ENCODE data around the gene GHSR.

DNA sequence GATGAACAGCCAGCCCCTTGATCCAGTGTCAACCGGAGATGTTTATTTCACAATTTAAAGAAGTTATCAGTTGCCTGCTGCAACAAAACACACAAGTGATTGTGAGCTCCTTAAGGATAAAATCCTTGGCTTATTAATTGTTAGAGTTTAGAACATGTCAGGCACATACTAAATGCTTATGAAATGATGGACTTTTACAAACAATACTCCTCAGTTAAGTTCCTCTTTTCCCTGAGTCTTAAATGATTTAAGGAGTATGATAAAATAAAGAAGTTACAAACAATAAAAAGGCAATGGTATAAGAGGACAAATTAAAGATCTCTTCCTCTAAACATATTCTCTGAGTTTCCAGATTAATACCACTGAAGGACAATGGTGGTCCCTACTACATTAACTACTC lies 5.7 kb downstream of the GHSR start:
- TF ChIP-seq, protein P1, sequence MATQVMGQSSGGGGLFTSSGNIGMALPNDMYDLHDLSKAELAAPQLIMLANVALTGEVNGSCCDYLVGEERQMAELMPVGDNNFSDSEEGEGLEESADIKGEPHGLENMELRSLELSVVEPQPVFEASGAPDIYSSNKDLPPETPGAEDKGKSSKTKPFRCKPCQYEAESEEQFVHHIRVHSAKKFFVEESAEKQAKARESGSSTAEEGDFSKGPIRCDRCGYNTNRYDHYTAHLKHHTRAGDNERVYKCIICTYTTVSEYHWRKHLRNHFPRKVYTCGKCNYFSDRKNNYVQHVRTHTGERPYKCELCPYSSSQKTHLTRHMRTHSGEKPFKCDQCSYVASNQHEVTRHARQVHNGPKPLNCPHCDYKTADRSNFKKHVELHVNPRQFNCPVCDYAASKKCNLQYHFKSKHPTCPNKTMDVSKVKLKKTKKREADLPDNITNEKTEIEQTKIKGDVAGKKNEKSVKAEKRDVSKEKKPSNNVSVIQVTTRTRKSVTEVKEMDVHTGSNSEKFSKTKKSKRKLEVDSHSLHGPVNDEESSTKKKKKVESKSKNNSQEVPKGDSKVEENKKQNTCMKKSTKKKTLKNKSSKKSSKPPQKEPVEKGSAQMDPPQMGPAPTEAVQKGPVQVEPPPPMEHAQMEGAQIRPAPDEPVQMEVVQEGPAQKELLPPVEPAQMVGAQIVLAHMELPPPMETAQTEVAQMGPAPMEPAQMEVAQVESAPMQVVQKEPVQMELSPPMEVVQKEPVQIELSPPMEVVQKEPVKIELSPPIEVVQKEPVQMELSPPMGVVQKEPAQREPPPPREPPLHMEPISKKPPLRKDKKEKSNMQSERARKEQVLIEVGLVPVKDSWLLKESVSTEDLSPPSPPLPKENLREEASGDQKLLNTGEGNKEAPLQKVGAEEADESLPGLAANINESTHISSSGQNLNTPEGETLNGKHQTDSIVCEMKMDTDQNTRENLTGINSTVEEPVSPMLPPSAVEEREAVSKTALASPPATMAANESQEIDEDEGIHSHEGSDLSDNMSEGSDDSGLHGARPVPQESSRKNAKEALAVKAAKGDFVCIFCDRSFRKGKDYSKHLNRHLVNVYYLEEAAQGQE (IDR thresholded peaks at IDR 0.05; ENCODE audit: low read depth, low read length) = no peak
- TF ChIP-seq SIN3A (IDR thresholded peaks at IDR 0.05; ENCODE audit: borderline replicate concordance, low read depth, low read length) (no peak), CTCF (IDR thresholded peaks at IDR 0.05) (no peak)

All from SK-N-SH (cell line).